KOPT-K1 (cell line): ENCODE data around the gene PCED1B.
A peak's percentile ranks its signal among the peaks of the same experiment; 100 is the strongest.
"Not testable (repeated sequence)": the region's sequence is repeated elsewhere in the genome, so short reads cannot be mapped to it uniquely, and the experiment has no call there.

Experiments used
- H3K27ac ChIP-seq: fragments of 200-600 bp; sonication (generic); 2 replicates; pipeline ENCODE4 v1.5.1; 2016; ENCODE audit warnings: antibody characterized with exemption, mild to moderate bottlenecking, low read depth, low read length; ENCODE audit not compliant: poor library complexity, severe bottlenecking
- H3K36me3 ChIP-seq: fragments of 200-600 bp; sonication (generic); 2 replicates; pipeline ENCODE4 v1.5.1; 2017; ENCODE audit warnings: antibody characterized with exemption, mild to moderate bottlenecking, low read length, moderate library complexity; ENCODE audit not compliant: insufficient read depth
- H3K9me3 ChIP-seq: fragments of 200-600 bp; sonication (generic); 2 replicates; pipeline ENCODE4 v1.5.1; 2017; ENCODE audit warnings: antibody characterized with exemption, low read length, mild to moderate bottlenecking; ENCODE audit not compliant: insufficient read depth, poor library complexity, severe bottlenecking

PCED1B gene

DNA sequence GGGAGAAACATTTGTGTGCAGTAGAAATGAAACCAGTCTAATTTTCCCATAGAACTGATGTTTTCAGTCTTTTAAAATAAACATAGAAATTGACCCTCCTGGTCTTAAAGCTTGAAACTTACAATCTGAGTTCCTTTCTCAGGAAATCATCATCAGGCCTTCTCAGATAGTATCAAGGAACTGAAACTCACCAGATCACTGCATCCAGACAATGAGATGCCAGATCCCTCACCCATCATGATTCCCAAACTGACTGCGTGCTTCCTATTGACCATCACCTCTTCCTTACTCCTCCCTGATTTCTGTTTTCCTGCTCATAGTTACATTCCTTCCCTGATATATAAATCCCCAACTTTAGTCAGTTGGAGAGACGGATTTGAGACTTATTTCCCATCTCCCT, 195.3 kb downstream of the PCED1B start:
- Histone ChIP-seq H3K36me3 (no peaks in the 10 kb centered on the region), H3K27ac (no peak overlapping the region), H3K9me3 (no peaks in the 10 kb centered on the region)

DNA sequence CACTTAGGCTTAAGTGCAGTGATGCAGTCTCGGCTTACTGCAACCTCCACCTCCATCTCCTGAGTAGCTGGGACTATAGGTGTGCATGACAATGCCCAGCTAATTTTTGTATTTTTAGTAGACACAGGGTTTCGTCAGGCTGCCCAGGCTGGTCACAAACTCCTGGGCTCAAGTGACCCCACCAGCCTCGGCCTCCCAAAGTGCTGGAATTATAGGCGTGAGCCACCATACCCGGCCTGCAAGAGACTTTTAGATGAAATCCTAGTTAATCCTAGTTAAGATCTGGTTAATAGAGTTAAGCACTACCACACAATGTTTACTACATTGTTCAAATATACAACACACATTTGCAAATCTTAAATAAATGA, 196.8 kb downstream of the PCED1B start:
- Histone ChIP-seq H3K36me3 (no peaks in the 10 kb centered on the region), H3K9me3 (no peaks in the 10 kb centered on the region), H3K27ac (peak overlapping the region; percentile 56)

- H3K36me3 ChIP-seq, result no peaks in the 10 kb centered on the region
- H3K9me3 ChIP-seq, result no peaks in the 10 kb centered on the region
- peak overlapping the region; percentile 56 for H3K27ac ChIP-seq
Observed at GRCh38 chr12:47276621-47277309, 197.3 kb downstream of the PCED1B start.

- H3K27ac ChIP-seq, result no peak overlapping the region
- H3K9me3 ChIP-seq, result no peaks in the 10 kb centered on the region
- no peaks in the 10 kb centered on the region for H3K36me3 ChIP-seq
Observed at GRCh38 chr12:47277972-47278448, 198.6 kb downstream of the PCED1B start.

DNA sequence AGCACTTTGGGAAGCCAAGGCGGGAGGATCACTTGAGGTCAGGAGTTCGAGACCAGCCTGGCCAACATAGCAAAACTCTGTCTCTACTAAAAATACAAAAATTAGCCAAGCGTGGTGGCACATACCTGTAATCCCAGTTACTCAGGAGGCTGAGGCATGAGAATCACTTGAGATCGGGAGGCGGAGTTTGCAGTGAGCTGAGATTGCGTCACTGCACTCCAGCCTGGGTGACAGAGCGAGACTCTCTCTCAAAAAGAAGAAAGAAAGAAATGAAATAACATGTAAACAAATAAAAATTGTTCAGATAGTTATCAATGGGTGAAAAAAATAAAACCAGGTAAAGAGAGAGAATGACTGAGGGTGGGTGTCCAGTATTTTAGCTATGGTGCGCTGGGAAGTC, 200.3 kb downstream of the PCED1B start:
- H3K9me3 ChIP-seq, H3K27ac ChIP-seq, H3K36me3 ChIP-seq: not testable (repeated sequence)

GRCh38 chr12:47280543-47281300, 201.3 kb downstream of the PCED1B start:
- Histone ChIP-seq H3K9me3 (no peaks in the 10 kb centered on the region), H3K36me3 (no peaks in the 10 kb centered on the region), H3K27ac (no peak overlapping the region)

DNA sequence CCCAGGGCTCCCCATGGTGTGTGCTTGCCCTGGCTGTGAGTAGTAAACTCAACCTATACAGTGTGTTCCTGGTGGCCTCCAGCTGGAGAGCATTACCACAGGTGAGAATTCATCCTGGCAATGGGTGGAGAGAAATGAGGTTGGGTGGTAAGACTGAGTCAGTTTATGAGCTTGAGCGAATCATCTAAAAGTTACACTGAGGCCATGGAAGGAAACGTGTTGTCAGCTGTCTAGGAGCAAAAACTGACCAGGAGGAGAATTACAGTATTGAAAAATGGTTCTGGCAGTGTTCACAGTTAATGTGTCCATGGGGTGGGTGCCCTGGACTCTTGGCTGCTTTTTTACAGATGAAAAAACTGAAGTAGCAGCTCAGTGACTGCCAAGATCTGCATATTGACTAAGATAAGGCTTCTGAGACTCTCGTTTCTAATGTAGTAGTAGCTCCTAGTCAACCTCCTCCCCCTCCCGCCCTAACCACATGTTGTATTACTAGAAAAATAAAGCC, 202.3 kb downstream of the PCED1B start:
- Histone ChIP-seq H3K27ac (no peak overlapping the region), H3K36me3 (no peaks in the 10 kb centered on the region), H3K9me3 (no peaks in the 10 kb centered on the region)

DNA sequence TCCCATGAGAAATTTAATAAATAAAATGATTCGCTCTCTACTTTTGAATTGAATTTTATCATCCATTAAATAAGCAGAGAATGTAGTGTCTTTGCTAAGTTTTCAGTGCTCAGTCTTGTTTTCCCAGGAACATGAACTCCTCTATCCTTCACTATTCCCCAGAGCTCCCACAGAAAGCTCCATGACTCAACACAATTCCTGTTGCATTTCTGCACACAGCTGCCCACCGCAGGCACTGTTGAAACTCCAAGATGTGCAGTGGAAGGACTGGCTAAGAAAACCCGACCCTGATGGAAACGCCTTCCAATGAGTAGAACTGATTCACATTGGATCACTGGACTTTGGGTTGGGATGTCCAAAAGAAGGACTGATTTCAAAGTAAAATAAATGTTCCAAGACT, 202.8 kb downstream of the PCED1B start:
- Histone ChIP-seq H3K27ac (no peak overlapping the region), H3K9me3 (no peaks in the 10 kb centered on the region), H3K36me3 (no peaks in the 10 kb centered on the region)
